Posterior vena cava (tissue), 2 donors: ENCODE results near the gene GAB2. TPM values are rescaled to one million over a fixed set of nuclear protein-coding genes. Genes with fewer than 3 reads are reported as not detected.

ENCODE experiments used
- DNase-seq: peaks from one replicate; pipeline ENCODE4 v3.0.0-alpha.2; 2020; ENCODE audit warnings: low spot score
- intact Hi-C, 2 donors: fragments of 100-400 bp; cut with DNase I; formaldehyde crosslinking; loops; one replicate each; pipeline versions ENCODE4 v1.14.1 to v1.14.2; 2022 to 2023
- total RNA-seq, 2 donors: library from RNA; stranded (reverse); fragmentation: NEBNext Ultra II Directional; extraction: Animal tissue kit (Norgen Biotek cat#: 25700); gene quantifications; one replicate each; pipeline ENCODE4 v1.2.1, GENCODE V29; 2021
- donor health status: DM: yes; HTN: yes; CAD: no.
- donor health status: DM: yes; HTN: yes; CAD: no.

The GAB2 gene
- total RNA-seq, 2 donors from 2014 or later: 45.1 to 89.7 TPM

- intact Hi-C loops: loop anchor here in 1 of 2 donors (5.0 kb wide), 2 partner anchors 97 to 182 kb away; no protein-coding TSS in a partner anchor
- DNase-seq: no peak
Measured at GRCh38 chr11:78414321-78415051, 3.1 kb downstream of the GAB2 start.

- intact Hi-C loops: no loop called here
- no peak for DNase-seq
Measured at GRCh38 chr11:78408619-78409018, 9.0 kb downstream of the GAB2 start.

DNA sequence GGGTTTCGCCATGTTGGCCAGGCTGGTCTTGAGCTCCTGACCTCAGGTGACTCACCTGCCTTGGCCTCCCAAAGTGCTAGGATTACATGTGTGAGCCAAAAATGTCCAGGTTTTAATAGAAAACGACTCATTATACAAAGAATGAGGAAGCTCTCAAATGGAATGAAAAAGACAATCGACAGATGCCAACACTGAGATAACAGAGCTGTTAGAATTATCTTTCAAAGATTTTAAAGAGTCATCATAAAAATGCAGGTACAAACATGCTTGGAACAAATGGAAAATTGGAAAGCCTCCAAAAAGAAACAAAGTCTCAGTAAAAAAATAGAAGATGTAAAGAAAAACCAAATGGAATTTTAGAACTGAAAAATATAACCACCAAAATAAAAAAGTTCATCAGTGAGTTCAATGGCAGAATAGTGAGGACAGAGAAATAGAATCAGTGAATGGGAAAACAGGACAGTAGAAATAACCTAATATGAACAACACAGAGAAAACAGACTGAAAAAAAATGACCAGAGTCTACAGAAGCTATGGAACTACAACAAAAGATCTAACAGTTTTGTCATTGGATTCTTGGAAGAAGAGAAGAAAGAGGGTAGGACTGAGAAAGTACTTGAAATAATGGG, 10.9 kb downstream of the GAB2 start:
- intact Hi-C loops: no loop called here
- DNase-seq: no peak

DNA sequence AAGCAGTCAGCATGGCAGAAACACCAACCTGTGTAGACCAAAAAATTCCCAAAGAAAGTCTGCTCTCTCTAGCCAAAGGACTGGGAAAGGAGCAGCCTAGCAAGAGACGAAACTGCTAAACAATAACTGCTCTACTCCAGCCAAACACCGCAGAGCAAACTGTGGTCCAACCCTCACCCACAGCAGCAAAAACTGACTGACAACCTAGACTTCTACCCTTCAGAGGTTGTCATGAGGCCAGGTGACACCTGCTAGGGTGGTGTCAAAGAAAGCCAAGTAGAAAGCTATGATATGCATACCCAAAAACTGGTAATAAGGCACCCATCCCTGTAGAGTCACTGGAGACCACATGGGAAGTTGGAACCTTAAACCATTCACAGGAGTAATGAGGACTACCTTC, 11.8 kb downstream of the GAB2 start:
- intact Hi-C loops: no loop called here
- DNase-seq: no peak

- intact Hi-C loops: no loop called here
- no peak for DNase-seq
Measured at GRCh38 chr11:78403781-78404180, 13.8 kb downstream of the GAB2 start.

DNA sequence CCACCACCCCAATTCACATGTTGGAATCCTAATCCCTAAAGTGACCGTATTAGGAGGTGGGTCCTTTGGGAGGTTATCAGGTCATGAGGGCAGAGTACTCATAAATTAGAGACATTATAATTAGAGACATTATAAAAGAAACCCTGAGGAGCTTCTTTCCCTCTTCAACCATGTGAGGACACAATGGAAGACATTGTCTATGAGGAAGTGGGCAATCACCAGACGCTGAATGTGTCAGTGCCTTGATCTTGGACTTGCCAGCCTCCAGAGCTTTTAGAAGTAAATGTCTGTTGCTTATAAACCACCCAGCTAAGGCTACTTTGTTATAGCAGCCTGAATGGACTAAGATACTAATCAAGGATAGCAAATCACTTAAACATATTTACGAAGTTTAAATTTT, 14.8 kb downstream of the GAB2 start:
- intact Hi-C loops: no loop called here
- no peak for DNase-seq

DNA sequence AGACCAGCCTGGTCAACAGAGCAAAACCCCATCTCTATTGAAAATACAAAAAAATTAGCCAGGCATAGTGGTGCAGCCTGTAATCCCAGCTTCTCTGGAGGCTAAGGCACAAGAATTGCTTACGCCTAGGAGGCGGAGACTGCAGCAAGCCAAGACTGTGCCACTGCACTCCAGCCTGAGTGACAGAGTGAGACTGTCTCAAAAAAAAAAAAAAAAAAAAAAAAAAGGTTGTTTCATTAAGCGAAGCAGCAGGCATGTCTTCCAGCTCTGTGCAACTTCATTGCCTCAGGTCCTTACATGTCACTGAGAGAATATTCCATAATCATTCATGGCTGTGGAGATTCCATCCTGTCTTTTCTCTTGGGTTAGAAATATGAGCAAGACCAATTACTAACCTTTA, 16.9 kb downstream of the GAB2 start:
- no peak for DNase-seq
- intact Hi-C loops: no loop called here

DNA sequence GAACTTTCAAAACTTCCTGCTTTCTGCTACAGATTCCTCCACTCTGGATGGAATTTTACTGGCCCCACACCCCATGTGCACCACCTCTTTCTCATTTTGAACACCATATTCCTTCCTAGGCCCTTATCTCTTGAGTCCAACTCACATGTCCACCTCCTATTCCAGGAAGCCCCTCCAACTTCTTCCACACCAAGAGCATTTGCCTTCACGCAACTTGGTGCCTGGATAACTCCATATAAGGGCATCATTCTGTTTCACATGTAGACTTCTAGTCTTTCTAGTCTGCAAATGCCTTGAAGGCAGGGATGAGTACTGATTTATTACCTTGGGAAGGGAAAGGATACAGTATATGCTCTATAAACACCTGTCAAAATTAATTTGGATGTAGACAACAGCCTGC, 17.5 kb downstream of the GAB2 start:
- intact Hi-C loops: no loop called here
- no peak for DNase-seq

GRCh38 chr11:78399136-78399535, 18.5 kb downstream of the GAB2 start:
- intact Hi-C loops: no loop called here
- no peak for DNase-seq

- no peak for DNase-seq
- intact Hi-C loops: no loop called here
Measured at GRCh38 chr11:78398715-78399114, 18.9 kb downstream of the GAB2 start.

DNA sequence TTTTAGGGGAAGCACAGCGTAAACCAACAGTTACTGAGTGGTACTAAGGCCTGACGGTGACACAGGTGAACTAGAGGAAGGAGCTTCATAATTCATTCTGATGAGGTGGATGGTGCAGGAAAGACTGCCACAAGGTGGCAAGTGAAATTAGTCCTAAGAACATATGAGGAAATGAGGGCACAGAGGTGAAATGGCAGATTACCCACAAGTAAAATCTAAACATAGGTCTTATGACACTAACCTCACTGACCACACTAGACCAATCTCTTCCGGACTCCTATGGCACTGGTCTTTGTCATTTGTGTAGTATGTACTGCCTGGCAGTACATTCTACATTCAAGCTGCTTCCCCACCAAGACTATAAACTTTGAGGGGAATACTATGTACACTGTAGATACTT, 20.2 kb downstream of the GAB2 start:
- intact Hi-C loops: no loop called here
- no peak for DNase-seq

DNA sequence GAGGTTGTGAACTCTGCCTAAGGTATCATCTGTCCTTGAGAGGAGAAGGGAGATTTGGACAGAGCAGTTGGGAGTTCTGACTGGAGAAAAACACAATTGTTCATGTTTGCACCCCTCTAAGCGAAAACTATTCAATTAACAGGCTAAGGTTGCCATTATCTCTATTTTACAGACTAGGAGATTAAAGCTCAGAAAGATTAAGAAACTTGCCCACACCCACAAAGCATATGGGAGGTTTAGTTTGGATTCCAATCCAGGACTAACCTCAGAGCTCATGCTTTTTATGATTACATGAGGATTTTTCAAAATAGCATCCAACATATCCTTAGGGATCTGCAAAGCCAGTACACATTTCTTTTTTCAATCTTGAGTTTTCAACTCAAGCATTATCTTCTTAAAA, 22.0 kb downstream of the GAB2 start:
- DNase-seq: no peak
- intact Hi-C loops: no loop called here

DNA sequence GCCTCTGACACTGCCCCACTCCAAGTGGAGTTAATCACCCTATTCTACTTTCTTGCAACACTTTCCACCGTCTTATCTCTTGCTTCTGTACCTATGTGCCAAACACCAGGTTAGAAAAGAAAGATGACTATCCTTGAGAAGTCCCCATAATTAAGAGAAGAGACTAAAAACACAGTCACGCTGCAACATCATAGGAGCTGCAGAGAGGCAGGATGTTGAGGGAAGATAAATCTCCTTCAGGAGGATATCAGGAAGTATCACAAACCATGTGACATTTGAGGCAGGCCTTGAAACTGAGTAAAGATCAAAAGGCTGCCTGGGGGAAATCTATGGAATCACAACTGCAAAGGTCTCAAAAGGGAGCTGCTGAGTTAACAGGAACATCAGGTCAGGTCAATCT, 24.8 kb downstream of the GAB2 start:
- intact Hi-C loops: no loop called here
- DNase-seq: no peak

GRCh38 chr11:78391424-78391823, 26.2 kb downstream of the GAB2 start:
- intact Hi-C loops: no loop called here
- DNase-seq: no peak

DNA sequence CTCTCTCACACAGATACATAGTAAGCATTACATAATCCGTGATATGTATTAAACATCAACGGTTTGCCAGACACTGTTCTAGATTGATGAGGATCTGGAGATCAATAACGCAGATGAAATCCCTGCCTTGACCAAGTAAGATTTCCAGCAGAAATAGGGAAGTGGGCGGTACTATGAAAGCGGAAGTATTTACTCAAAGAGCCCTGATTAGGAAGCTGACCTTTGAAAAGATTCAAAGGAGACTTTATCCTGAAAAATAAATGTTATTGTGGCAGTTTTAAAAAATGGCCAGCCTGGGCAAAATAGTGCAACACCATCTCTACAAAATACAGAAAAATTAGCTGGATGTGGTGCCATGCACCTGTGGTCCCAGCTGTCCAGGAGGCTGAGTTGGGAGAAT, 26.8 kb downstream of the GAB2 start:
- intact Hi-C loops: no loop called here
- no peak for DNase-seq

DNA sequence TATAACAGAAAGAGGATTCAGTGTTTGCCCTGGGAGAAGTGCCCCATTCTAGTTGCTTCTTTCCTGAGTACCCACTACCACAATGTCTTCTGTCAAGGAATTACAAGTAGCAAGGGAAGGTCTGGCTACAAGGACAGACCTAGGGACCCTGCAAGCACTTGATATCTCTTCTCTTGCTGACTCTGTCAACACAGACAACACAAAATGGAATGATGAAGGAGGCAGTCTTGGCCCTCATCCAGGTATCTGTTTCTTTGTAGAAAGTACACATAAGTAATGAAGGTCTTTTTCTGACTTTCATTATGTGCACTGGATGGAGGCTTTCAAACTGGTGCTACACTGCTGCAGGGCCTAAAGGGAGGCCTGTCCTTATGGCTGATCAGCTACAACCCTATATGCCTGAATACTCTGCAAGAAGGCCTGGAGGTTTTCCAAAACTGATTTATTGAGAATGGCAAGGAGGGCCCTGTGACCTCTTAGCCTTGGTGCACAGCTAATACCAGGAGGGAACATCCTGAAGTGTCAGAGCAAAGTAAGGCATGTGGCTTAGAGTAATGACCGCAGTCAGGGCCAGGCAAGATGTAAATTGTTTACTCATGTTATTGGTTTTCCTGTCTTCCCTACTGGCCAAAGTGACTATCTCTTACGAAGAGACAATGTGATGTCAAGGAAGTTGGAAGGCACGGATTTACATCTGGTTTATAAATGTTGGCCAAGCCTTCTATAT, 31.2 kb downstream of the GAB2 start:
- no peak for DNase-seq
- intact Hi-C loops: no loop called here

- intact Hi-C loops: no loop called here
- DNase-seq: no peak
Measured at GRCh38 chr11:78385205-78385604, 32.4 kb downstream of the GAB2 start.

GRCh38 chr11:78384231-78384630, 33.4 kb downstream of the GAB2 start:
- no peak for DNase-seq
- intact Hi-C loops: no loop called here

- intact Hi-C loops: no loop called here
- DNase-seq: no peak
Measured at GRCh38 chr11:78381865-78382264, 35.8 kb downstream of the GAB2 start.

GRCh38 chr11:78380615-78381051, 37.0 kb downstream of the GAB2 start:
- no peak for DNase-seq
- intact Hi-C loops: no loop called here
